Thoracic aorta (tissue), 2 donors: ENCODE results near the gene TTLL3. TPM values are rescaled to one million over a fixed set of nuclear protein-coding genes. Genes with fewer than 3 reads are reported as not detected.
"Not testable (repeated sequence)": the region's sequence is repeated elsewhere in the genome, so short reads cannot be mapped to it uniquely, and the experiment has no call there.

Source experiments
- ATAC-seq: fragments of 150-250 bp; one replicate; pipeline ENCODE4 v1.8.0; 2017; ENCODE audit warnings: low read depth; ENCODE audit not compliant: insufficient number of reproducible peaks, low FRiP score
- DNase-seq: peaks from one replicate; pipeline ENCODE4 v3.0.0-alpha.2; 2020; ENCODE audit warnings: low spot score
- H3K27ac ChIP-seq, 2 donors: fragments of 200-600 bp; sonication (generic); 1 replicate in 1 of 2; 2 replicates in 1 of 2; pipeline ENCODE4 v1.5.1; 2016; ENCODE audit warnings: mild to moderate bottlenecking in 2 of 2, moderate library complexity in 2 of 2
- H3K27me3 ChIP-seq: fragments of 200-600 bp; sonication (generic); replicated peaks from 2 replicates; pipeline ENCODE4 v1.6.0; 2016; ENCODE audit warnings: mild to moderate bottlenecking; ENCODE audit not compliant: insufficient read depth
- H3K36me3 ChIP-seq: fragments of 200-600 bp; sonication (generic); one replicate; pipeline ENCODE4 v1.5.1; 2016
- H3K4me1 ChIP-seq, 2 donors: fragments of 200-600 bp; sonication (generic); 1 replicate in 1 of 2; 2 replicates in 1 of 2; pipeline versions ENCODE4 v1.5.1 to v1.6.0; 2016; ENCODE audit warnings: low read depth in 2 of 2, mild to moderate bottlenecking in 1 of 2; ENCODE audit not compliant: control insufficient read depth in 1 of 2
- H3K4me3 ChIP-seq: fragments of 200-600 bp; sonication (generic); 2 replicates; pipeline ENCODE4 v1.5.1; 2016; ENCODE audit warnings: mild to moderate bottlenecking
- H3K9me3 ChIP-seq: fragments of 200-600 bp; sonication (generic); 2 replicates; pipeline ENCODE4 v1.5.1; 2016
- total RNA-seq, 2 donors: library from RNA; depleted of rRNA; stranded (reverse); fragments of >200 nt; gene quantifications; one replicate each; pipeline versions ENCODE4 v1.1.0 to v1.2.3, GENCODE V29; 2016
- TF ChIP-seq, protein P1 (sequence below): fragments of 200-600 bp; sonication (generic); IDR thresholded peaks from one replicate; pipeline ENCODE4 v1.5.1; 2019; ENCODE audit warnings: antibody characterized with exemption

Gene TTLL3
- total RNA-seq, 2 donors from 2014 or later, result 77.0 to 91.9 TPM

DNA sequence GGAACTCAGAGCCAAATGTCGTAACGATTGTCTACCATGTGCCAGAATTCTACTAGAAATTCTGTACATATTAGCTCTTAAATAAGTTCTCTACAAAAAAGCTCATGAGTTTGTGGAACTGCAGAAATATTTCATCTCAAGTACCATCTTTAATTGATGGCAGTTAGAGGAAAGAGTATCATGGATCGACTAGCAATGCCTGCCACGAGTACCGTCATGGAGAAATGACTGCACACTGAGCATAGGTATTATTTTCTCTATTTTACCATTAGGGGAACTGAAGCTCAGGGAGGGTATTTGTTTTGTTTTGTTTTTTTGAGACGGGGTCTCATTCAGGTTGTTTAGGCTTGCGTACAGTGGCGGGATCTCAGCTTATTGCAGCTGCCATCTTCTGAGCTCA lies 31.0 kb downstream of the TTLL3 start:
- peaks cover 5 to 6% of the 10 kb centered on the region in 2 donors for H3K4me1 ChIP-seq
- ATAC-seq (no peak), DNase-seq (no peak)
- H3K36me3 ChIP-seq, result peaks cover 13% of the 10 kb centered on the region
- TF ChIP-seq, protein P1, sequence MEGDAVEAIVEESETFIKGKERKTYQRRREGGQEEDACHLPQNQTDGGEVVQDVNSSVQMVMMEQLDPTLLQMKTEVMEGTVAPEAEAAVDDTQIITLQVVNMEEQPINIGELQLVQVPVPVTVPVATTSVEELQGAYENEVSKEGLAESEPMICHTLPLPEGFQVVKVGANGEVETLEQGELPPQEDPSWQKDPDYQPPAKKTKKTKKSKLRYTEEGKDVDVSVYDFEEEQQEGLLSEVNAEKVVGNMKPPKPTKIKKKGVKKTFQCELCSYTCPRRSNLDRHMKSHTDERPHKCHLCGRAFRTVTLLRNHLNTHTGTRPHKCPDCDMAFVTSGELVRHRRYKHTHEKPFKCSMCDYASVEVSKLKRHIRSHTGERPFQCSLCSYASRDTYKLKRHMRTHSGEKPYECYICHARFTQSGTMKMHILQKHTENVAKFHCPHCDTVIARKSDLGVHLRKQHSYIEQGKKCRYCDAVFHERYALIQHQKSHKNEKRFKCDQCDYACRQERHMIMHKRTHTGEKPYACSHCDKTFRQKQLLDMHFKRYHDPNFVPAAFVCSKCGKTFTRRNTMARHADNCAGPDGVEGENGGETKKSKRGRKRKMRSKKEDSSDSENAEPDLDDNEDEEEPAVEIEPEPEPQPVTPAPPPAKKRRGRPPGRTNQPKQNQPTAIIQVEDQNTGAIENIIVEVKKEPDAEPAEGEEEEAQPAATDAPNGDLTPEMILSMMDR, result no peak
- no peak overlapping the region for H3K27ac ChIP-seq
- H3K4me3 ChIP-seq, result no peak overlapping the region
- no peaks in the 10 kb centered on the region for H3K27me3 ChIP-seq
- H3K9me3 ChIP-seq, result no peaks in the 10 kb centered on the region

DNA sequence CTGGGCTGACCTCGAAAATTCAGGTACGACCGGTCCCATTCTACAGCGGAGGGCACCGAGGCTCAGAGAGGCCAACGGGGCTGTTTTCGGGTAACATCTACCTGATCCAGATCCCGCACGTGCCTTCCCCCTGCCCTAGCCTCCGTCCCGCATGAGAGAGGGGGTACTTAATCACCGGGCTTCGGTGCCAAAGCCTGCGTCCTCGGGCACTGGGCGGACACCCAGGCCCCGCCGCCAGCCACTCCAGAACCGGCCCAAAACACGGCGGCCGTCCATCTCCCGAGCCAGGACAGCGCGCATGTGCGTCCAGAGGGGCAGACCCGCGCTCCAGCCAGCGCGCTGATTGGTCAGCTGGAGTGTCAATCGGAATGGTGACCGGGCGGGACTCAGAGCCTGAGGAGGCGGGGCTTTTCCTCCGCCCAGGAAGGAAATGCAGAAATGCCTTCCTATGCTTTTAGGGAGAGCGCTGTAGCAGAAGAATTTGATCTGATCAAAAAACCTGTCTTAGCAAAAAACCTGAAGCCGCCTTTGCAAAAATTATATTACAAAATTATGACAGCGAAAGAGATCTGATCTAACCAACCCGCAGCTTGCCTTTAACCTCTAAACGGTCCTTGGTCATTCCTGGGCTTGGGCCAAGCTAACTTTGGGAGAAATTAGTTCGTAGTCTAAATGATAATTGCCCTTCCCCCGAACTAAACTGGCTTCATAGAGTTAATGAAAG lies 33.8 kb downstream of the TTLL3 start, which contains the start of gene RPUSD3:
TSS of gene RPUSD3 (minus strand) at position 294 of the 724 bp plus-strand sequence. CDS start at position 276, 18 bp downstream.
- ATAC-seq, result peak; percentile 96

DNA sequence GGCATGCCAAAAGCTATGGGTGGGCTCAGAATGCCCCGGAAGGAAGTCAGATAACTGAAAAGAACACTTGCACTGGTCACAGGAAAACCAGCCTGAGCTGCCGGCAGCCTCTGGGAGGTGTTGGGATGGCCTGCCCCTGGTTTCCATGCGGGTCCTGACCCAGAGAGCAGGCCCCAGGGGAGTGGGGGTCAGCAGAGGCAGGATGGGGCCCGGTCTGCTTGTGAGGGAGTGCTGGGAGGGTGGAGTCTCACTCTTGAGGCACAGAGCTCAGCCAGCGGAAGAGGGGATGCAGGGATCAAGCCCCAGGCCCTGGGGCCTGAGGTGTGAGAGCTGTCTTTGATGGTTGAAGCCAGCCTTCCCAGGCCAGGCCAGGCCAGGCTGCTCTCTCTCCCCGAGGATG lies 36.2 kb downstream of the TTLL3 start:
- no peak for ATAC-seq

More for the DNA sequence above, 33.8 kb downstream of the TTLL3 start, which contains the start of gene RPUSD3:
- Histone ChIP-seq H3K36me3 (peaks cover 9% of the 10 kb centered on the region), H3K4me1 (peaks cover 5 to 6% of the 10 kb centered on the region in 2 donors), H3K27me3 (no peaks in the 10 kb centered on the region), H3K9me3 (no peaks in the 10 kb centered on the region), H3K4me3 (peak within 1 kb of the TSS; percentile 76), H3K27ac (peak within 1 kb of the TSS; percentile 76 to 80)
- TF ChIP-seq, protein P1, result no peak
- DNase-seq, result peak; percentile 91

DNA sequence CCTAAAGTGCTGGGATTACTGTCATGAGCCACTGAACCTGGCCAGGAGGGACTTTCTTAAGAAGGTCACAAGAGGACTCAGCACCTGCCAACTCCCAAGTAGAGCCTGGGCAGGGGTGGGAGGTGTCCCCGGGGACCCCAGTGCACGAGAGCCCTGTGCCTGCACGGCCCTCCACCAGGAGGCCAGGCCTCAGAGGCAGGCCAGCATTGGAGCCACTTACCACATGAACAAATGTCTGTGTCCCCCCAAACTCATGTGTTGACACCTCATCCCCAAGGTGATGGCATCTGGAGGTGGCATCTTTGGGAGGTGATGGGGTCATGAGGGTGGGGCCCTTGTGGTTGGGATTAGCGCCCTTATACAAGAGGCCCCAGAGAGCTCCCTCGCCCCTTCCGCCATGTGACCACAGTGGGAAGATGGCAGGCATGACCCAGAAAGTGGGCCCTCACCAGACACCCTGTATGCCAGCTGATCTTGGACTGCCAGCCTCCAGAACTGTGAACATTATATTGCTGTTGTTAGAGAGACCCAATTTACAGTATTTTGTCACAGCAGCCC lies 36.9 kb downstream of the TTLL3 start:
- TF ChIP-seq, protein P1, result no peak
- no peak overlapping the region for H3K4me3 ChIP-seq
- no peaks in the 10 kb centered on the region for H3K27me3 ChIP-seq
- peaks cover 5 to 6% of the 10 kb centered on the region in 2 donors for H3K4me1 ChIP-seq
- ATAC-seq (no peak), DNase-seq (no peak)
- H3K27ac ChIP-seq, result no peak overlapping the region
- no peaks in the 10 kb centered on the region for H3K36me3 ChIP-seq
- no peaks in the 10 kb centered on the region for H3K9me3 ChIP-seq

More for the DNA sequence above, 36.2 kb downstream of the TTLL3 start:
- Histone ChIP-seq H3K4me3 (no peak overlapping the region), H3K9me3 (no peaks in the 10 kb centered on the region), H3K36me3 (peaks cover 4% of the 10 kb centered on the region), H3K27me3 (no peaks in the 10 kb centered on the region), H3K4me1 (peaks cover 5 to 6% of the 10 kb centered on the region in 2 donors), H3K27ac (no peak overlapping the region)
- DNase-seq, result no peak
- TF ChIP-seq, protein P1, result no peak

DNA sequence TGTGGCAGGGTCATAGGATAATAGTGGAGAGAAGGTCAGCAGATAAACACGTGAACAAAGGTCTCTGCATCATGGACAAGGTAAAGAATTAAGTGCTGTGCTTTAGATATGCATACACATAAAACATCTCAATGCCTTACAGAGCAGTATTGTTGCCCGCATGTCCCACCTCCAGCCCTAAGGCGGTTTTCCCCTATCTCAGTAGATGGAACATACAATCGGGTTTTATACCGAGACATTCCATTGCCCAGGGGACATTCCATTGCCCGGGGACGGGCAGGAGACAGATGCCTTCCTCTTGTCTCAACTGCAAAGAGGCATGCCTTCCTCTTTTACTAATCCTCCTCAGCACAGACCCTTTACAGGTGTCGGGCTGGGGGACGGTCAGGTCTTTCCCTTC lies 37.8 kb downstream of the TTLL3 start:
- H3K27ac ChIP-seq, H3K4me1 ChIP-seq, H3K9me3 ChIP-seq, H3K36me3 ChIP-seq, H3K4me3 ChIP-seq, ATAC-seq, DNase-seq, H3K27me3 ChIP-seq: not testable (repeated sequence)
